ENCODE results near the gene MBTPS1. TPM values are rescaled to one million over a fixed set of nuclear protein-coding genes. Genes with fewer than 3 reads are reported as not detected.

The MBTPS1 gene
- total RNA-seq, 4 donors from 2014 or later, result 85.1 to 122 (median 105) TPM

- TF ChIP-seq CTCF (IDR thresholded peaks at IDR 0.05; ENCODE audit: low read depth), result no peak
These were observed 47.8 kb downstream of the MBTPS1 start for GRCh38 chr16:84068783-84069462.

- TF ChIP-seq CTCF (IDR thresholded peaks at IDR 0.05; ENCODE audit: low read depth), result no peak
These were observed 48.7 kb downstream of the MBTPS1 start for GRCh38 chr16:84068041-84068440.

- no peak for TF ChIP-seq CTCF (IDR thresholded peaks at IDR 0.05; ENCODE audit: low read depth)
These were observed 49.1 kb downstream of the MBTPS1 start for GRCh38 chr16:84067640-84068039.

- TF ChIP-seq CTCF (IDR thresholded peaks at IDR 0.05; ENCODE audit: low read depth), result no peak
These were observed 51.1 kb downstream of the MBTPS1 start for GRCh38 chr16:84065536-84066132.

- no peak for TF ChIP-seq CTCF (IDR thresholded peaks at IDR 0.05; ENCODE audit: low read depth)
These were observed 52.8 kb downstream of the MBTPS1 start for GRCh38 chr16:84063980-84064379.

GRCh38 chr16:84062734-84063640 is 53.8 kb downstream of the MBTPS1 start:
- TF ChIP-seq CTCF (IDR thresholded peaks at IDR 0.05; ENCODE audit: low read depth), result no peak
